ENCODE measurements around the gene PYM1. TPM values are rescaled to one million over a fixed set of nuclear protein-coding genes. Genes with fewer than 3 reads are reported as not detected.

PYM1 gene
- total and polyA plus RNA-seq, 2 of the 13 experiments (the other 11 are each of a cell fraction or from before 2014, with no cell fraction given), result 44.0 to 51.8 TPM

DNA sequence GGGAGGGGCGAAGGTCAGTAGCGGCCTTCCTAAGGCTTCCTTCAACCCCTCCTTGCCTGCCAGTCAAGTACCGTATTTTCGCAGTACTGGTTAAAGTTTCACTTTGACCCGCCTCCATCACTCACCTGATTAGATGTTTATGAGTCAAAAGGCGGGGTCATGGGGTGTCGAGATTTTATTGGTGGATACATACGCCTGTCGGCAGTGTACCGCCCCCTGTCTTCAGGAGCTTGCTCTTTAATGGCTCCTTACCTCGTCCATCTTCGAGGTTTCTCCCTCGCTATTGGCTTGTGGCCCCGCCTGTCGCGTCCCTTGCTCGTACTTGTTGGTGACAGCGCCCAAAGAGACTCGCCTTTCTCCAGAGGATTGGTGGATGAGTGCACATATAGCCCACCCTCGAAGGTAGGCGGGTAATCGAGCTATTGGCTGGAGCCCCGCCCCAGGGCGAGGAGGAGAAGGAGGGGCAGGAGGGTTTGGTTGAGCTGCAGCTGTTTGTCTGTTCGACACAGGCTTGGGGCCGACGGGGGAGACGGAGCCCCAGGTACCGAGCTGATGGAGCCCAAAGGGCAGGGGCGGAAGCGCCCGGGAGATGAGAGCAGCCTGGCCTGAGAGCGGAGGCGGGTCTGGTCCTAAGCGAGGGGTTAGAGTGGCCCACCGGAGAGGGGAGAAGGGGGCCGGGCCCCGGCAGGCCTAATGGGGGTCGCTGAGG lies 46.1 kb upstream of the PYM1 start, which contains the start of gene RAB5B (continued):
- peak; percentile 57; the same call in 1 of the 2 replicates for TF ChIP-seq ESRRA (CRISPR knock-in tag; IDR thresholded peaks at IDR 0.05; ENCODE audit: low read depth)
- no peak for TF ChIP-seq ZNF670 (CRISPR knock-in tag; IDR thresholded peaks at IDR 0.05; ENCODE audit: borderline replicate concordance)
- 0 out of 2 replicates have a peak, but pooled peaks have one; percentile 33 for TF ChIP-seq ZNF205 (CRISPR knock-in tag; IDR thresholded peaks at IDR 0.05)
- TF ChIP-seq, protein P1, sequence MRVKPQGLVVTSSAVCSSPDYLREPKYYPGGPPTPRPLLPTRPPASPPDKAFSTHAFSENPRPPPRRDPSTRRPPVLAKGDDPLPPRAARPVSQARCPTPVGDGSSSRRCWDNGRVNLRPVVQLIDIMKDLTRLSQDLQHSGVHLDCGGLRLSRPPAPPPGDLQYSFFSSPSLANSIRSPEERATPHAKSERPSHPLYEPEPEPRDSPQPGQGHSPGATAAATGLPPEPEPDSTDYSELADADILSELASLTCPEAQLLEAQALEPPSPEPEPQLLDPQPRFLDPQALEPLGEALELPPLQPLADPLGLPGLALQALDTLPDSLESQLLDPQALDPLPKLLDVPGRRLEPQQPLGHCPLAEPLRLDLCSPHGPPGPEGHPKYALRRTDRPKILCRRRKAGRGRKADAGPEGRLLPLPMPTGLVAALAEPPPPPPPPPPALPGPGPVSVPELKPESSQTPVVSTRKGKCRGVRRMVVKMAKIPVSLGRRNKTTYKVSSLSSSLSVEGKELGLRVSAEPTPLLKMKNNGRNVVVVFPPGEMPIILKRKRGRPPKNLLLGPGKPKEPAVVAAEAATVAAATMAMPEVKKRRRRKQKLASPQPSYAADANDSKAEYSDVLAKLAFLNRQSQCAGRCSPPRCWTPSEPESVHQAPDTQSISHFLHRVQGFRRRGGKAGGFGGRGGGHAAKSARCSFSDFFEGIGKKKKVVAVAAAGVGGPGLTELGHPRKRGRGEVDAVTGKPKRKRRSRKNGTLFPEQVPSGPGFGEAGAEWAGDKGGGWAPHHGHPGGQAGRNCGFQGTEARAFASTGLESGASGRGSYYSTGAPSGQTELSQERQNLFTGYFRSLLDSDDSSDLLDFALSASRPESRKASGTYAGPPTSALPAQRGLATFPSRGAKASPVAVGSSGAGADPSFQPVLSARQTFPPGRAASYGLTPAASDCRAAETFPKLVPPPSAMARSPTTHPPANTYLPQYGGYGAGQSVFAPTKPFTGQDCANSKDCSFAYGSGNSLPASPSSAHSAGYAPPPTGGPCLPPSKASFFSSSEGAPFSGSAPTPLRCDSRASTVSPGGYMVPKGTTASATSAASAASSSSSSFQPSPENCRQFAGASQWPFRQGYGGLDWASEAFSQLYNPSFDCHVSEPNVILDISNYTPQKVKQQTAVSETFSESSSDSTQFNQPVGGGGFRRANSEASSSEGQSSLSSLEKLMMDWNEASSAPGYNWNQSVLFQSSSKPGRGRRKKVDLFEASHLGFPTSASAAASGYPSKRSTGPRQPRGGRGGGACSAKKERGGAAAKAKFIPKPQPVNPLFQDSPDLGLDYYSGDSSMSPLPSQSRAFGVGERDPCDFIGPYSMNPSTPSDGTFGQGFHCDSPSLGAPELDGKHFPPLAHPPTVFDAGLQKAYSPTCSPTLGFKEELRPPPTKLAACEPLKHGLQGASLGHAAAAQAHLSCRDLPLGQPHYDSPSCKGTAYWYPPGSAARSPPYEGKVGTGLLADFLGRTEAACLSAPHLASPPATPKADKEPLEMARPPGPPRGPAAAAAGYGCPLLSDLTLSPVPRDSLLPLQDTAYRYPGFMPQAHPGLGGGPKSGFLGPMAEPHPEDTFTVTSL (CRISPR knock-in tag; IDR thresholded peaks at IDR 0.05; ENCODE audit: borderline replicate concordance), result no peak; the same call in 1 of the 2 replicates
- peak; percentile 80; the same call in 1 of the 2 replicates for TF ChIP-seq ZNF563 (CRISPR knock-in tag; IDR thresholded peaks at IDR 0.05)
- TF ChIP-seq PHF5A (CRISPR knock-in tag; IDR thresholded peaks at IDR 0.05; ENCODE audit: low read depth, unreplicated experiment), result peak; percentile 25
- TF ChIP-seq HNF4A (CRISPR knock-in tag; IDR thresholded peaks at IDR 0.05), result peak; percentile 47; the same call in 1 of the 2 replicates
- no peak for TF ChIP-seq ZFP36 (IDR thresholded peaks at IDR 0.05; ENCODE audit: borderline replicate concordance, low read depth, low read length, partially characterized antibody)
- TF ChIP-seq, protein P2, sequence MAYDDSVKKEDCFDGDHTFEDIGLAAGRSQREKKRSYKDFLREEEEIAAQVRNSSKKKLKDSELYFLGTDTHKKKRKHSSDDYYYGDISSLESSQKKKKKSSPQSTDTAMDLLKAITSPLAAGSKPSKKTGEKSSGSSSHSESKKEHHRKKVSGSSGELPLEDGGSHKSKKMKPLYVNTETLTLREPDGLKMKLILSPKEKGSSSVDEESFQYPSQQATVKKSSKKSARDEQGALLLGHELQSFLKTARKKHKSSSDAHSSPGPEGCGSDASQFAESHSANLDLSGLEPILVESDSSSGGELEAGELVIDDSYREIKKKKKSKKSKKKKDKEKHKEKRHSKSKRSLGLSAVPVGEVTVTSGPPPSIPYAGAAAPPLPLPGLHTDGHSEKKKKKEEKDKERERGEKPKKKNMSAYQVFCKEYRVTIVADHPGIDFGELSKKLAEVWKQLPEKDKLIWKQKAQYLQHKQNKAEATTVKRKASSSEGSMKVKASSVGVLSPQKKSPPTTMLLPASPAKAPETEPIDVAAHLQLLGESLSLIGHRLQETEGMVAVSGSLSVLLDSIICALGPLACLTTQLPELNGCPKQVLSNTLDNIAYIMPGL (CRISPR knock-in tag; IDR thresholded peaks at IDR 0.05; ENCODE audit: borderline replicate concordance in 1 of 2, low read depth in 1 of 2), result peak; percentile 63 to 91; a peak in 3 of 4 replicates
- no peak for TF ChIP-seq U2AF1 (optimal IDR thresholded peaks at IDR 0.05; ENCODE audit: low read depth, low read length)
- TF ChIP-seq AGO1 (IDR thresholded peaks at IDR 0.05; ENCODE audit: low read depth, low read length, poor library complexity, severe bottlenecking), result peak; percentile 82
- no peak for TF ChIP-seq STAG1 (CRISPR knock-in tag; IDR thresholded peaks at IDR 0.05)
- TF ChIP-seq, protein P3, sequence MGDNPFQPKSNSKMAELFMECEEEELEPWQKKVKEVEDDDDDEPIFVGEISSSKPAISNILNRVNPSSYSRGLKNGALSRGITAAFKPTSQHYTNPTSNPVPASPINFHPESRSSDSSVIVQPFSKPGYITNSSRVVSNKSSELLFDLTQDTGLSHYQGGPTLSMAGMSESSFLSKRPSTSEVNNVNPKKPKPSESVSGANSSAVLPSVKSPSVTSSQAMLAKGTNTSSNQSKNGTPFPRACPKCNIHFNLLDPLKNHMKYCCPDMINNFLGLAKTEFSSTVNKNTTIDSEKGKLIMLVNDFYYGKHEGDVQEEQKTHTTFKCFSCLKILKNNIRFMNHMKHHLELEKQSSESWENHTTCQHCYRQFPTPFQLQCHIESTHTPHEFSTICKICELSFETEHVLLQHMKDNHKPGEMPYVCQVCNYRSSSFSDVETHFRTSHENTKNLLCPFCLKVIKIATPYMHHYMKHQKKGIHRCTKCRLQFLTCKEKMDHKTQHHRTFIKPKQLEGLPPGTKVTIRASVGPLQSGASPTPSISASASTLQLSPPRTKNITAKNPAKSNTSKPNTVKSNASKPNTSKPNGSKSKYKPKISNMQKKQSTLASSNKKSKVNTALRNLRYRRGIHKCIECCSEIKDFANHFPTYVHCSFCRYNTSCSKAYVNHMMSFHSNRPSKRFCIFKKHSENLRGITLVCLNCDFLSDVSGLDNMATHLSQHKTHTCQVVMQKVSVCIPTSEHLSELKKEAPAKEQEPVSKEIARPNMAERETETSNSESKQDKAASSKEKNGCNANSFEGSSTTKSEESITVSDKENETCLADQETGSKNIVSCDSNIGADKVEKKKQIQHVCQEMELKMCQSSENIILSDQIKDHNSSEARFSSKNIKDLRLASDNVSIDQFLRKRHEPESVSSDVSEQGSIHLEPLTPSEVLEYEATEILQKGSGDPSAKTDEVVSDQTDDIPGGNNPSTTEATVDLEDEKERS (CRISPR knock-in tag; IDR thresholded peaks at IDR 0.05), result peak; percentile 95
- peak; percentile 91 for TF ChIP-seq FOXC1 (CRISPR knock-in tag; IDR thresholded peaks at IDR 0.05; ENCODE audit: borderline replicate concordance)
- TF ChIP-seq MYNN (CRISPR knock-in tag; IDR thresholded peaks at IDR 0.05; ENCODE audit: low read depth), result no peak; the same call in 1 of the 2 replicates
- peak; percentile 40; the same call in 1 of the 2 replicates for TF ChIP-seq ELF3 (CRISPR knock-in tag; IDR thresholded peaks at IDR 0.05)

All from HepG2 (cell line).